GM21723 (cell line): Measurements from ENCODE around the gene ZFP91.

Source experiments
- ATAC-seq: cut with Tn5 transposase; IDR thresholded peaks from one replicate; pipeline ENCODE4 v1.9.1; 2021; ENCODE audit warnings: mild to moderate bottlenecking, moderate library complexity; ENCODE audit not compliant: unreplicated experiment

ZFP91 gene

DNA sequence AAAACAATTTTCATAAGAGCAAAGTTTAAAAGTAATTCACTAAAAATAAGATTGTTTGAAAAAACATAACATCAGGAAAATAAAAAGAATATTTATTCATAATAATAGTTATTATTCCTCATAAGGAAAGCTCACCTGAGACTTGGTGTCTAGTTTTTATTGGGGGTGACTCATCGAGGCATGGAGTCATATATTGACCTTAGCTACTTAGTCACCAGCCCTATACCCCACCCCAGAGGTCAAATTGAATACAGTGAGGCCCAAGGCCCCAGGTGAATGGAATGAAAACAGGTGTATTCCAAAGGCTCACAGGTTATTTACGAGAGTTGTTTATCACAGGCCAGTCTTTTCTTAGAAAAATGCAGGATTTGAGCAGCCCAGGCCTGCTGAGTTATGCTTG is 80.5 kb downstream of the ZFP91 start:
- ATAC-seq: no peak

DNA sequence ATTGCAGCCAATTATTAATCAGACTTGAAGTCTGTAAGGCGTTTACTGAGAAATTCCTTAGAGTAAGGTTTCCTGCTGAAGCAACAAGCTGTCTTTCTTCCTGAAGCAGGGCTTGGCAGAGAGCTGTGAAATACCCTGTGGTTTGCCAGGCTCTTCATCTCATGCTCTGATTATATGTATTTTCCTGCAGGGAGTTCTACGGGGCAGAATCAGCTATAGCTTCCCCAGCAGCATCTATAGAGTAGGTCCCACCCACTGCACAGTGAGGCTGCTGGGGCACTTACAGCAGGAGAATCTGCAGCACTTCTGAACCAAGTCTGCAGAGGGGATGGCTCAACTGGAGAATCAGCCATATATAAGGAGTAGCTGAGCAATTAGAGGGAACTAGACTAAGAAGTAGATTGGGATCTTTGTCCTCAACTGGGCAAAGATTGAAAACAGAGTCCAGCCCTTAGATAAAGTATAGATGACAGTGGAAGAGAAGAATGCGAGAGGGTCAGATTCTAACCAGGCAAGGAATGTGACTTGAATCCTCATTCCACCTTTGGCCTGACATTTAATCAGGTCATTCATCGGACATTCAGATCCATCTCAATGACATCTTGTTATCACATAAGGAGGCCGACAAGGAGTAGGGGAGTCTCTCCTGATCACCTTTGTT is 81.2 kb downstream of the ZFP91 start:
- no peak for ATAC-seq
